Measurements from ENCODE around the gene MPPE1. TPM values are rescaled to one million over a fixed set of nuclear protein-coding genes. Genes with fewer than 3 reads are reported as not detected.
"Not testable (repeated sequence)": the region's sequence is repeated elsewhere in the genome, so short reads cannot be mapped to it uniquely, and the experiment has no call there.

MPPE1 gene
- total RNA-seq, 2 donors from 2014 or later, result 22.3 to 40.5 TPM

- TF ChIP-seq, protein P1, sequence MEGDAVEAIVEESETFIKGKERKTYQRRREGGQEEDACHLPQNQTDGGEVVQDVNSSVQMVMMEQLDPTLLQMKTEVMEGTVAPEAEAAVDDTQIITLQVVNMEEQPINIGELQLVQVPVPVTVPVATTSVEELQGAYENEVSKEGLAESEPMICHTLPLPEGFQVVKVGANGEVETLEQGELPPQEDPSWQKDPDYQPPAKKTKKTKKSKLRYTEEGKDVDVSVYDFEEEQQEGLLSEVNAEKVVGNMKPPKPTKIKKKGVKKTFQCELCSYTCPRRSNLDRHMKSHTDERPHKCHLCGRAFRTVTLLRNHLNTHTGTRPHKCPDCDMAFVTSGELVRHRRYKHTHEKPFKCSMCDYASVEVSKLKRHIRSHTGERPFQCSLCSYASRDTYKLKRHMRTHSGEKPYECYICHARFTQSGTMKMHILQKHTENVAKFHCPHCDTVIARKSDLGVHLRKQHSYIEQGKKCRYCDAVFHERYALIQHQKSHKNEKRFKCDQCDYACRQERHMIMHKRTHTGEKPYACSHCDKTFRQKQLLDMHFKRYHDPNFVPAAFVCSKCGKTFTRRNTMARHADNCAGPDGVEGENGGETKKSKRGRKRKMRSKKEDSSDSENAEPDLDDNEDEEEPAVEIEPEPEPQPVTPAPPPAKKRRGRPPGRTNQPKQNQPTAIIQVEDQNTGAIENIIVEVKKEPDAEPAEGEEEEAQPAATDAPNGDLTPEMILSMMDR (IDR thresholded peaks at IDR 0.05), result no peak
- Histone ChIP-seq H3K4me3 (no peak overlapping the region), H3K36me3 (peaks cover 6% of the 10 kb centered on the region), H3K27ac (no peak overlapping the region), H3K4me1 (ENCODE audit: control insufficient read depth in 1 of 2, low read depth in 2 of 2) (no peaks in the 10 kb centered on the region), H3K27me3 (replicated peaks; ENCODE audit: insufficient read depth) (no peaks in the 10 kb centered on the region), H3K9me3 (no peaks in the 10 kb centered on the region)
- no peak for DNase-seq (ENCODE audit: low spot score)
- ATAC-seq (ENCODE audit: insufficient number of reproducible peaks, low FRiP score, low read depth), result no peak
These were observed 10.3 kb downstream of the MPPE1 start for GRCh38 chr18:11897781-11898180.

DNA sequence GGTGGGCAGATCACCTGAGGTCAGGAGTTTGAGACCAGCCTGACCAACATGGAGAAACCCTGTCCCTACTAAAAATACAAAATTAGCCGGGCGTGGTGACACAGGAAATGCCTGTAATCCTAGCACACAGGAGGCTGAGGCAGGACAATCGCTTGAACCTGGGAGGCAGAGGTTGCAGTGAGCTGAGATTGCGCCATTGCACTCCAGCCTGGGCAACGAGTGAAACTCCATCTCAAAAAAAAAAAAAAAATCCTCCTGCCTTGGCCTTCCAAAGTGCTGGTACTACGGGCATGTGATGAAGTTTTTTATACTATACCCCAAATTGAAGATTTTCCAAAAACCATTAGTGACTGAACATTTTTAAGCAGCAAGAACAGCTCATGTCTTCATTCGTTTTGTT is 15.7 kb downstream of the MPPE1 start:
- not testable (repeated sequence) for H3K27me3 ChIP-seq (replicated peaks; ENCODE audit: insufficient read depth); DNase-seq (ENCODE audit: low spot score); H3K27ac ChIP-seq; ATAC-seq (ENCODE audit: insufficient number of reproducible peaks, low FRiP score, low read depth); H3K4me3 ChIP-seq; H3K4me1 ChIP-seq (ENCODE audit: control insufficient read depth in 1 of 2, low read depth in 2 of 2); H3K9me3 ChIP-seq
- peaks cover 23% of the 10 kb centered on the region for H3K36me3 ChIP-seq

DNA sequence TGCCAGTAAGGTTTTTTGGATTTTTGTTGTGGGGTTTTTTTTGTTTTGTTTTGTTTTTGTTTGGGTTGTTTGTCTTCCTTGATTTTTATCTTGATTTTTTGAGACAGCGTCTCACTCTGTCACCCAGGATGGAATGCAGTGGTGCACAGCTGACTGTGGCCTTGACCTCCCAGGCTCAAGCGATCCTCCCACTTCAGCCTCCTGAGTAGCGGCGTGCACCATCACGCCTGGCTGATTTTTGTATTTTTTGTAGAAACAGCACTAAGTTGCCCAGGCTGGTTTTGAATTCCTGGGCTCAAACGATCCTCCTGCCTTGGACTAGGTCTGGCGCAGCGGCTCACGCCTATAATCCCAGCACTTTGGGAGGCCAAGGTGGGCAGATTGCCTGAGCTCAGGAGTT is 16.4 kb downstream of the MPPE1 start:
- TF ChIP-seq, protein P1 (IDR thresholded peaks at IDR 0.05), result no peak
- no peaks in the 10 kb centered on the region for H3K27me3 ChIP-seq (replicated peaks; ENCODE audit: insufficient read depth)
- ATAC-seq (ENCODE audit: insufficient number of reproducible peaks, low FRiP score, low read depth), result no peak

GRCh38 chr18:11889284-11889683 is 18.8 kb downstream of the MPPE1 start:
- H3K36me3 ChIP-seq, result peaks cover 34% of the 10 kb centered on the region
- H3K4me1 ChIP-seq (ENCODE audit: control insufficient read depth in 1 of 2, low read depth in 2 of 2), result no peaks in the 10 kb centered on the region
- H3K9me3 ChIP-seq, result no peaks in the 10 kb centered on the region
- no peak overlapping the region for H3K4me3 ChIP-seq
- TF ChIP-seq, protein P1 (IDR thresholded peaks at IDR 0.05), result no peak
- no peaks in the 10 kb centered on the region for H3K27me3 ChIP-seq (replicated peaks; ENCODE audit: insufficient read depth)
- H3K27ac ChIP-seq, result no peak overlapping the region
- ATAC-seq (ENCODE audit: insufficient number of reproducible peaks, low FRiP score, low read depth), result no peak
- DNase-seq (ENCODE audit: low spot score), result no peak

More for the DNA sequence above, 16.4 kb downstream of the MPPE1 start:
- no peak for DNase-seq (ENCODE audit: low spot score)
- H3K4me3 ChIP-seq, result no peak overlapping the region
- H3K27ac ChIP-seq, result no peak overlapping the region
- H3K9me3 ChIP-seq, result no peaks in the 10 kb centered on the region
- H3K36me3 ChIP-seq, result peaks cover 28% of the 10 kb centered on the region
- H3K4me1 ChIP-seq (ENCODE audit: control insufficient read depth in 1 of 2, low read depth in 2 of 2), result no peaks in the 10 kb centered on the region

DNA sequence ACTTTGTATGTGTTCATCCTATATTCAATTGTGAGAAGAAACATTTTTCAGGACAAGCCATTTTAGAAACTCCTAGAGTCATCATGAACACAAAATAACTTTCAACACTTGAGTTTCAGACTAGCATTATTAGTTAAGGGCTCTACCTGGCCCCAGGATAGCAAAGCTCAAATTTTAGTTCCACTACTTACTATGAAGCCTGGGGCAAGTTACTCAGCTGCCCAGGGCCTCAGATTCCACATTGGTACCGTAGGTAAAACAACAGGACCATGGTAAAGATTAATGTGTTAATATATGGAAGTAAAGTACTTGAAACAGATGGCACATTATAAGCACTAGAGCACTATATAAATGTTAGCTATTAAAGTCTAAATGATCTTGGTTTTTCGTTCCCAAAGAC is 19.4 kb downstream of the MPPE1 start:
- Histone ChIP-seq H3K9me3 (no peaks in the 10 kb centered on the region), H3K4me3 (no peak overlapping the region), H3K36me3 (peaks cover 34% of the 10 kb centered on the region), H3K4me1 (ENCODE audit: control insufficient read depth in 1 of 2, low read depth in 2 of 2) (no peaks in the 10 kb centered on the region), H3K27ac (no peak overlapping the region), H3K27me3 (replicated peaks; ENCODE audit: insufficient read depth) (no peaks in the 10 kb centered on the region)
- no peak for DNase-seq (ENCODE audit: low spot score)
- TF ChIP-seq, protein P1 (IDR thresholded peaks at IDR 0.05), result no peak
- ATAC-seq (ENCODE audit: insufficient number of reproducible peaks, low FRiP score, low read depth), result no peak
